ENCODE measurements around the gene LOC101059915. TPM values are rescaled to one million over a fixed set of nuclear protein-coding genes. Genes with fewer than 3 reads are reported as not detected.
"Not testable (repeated sequence)": the region's sequence is repeated elsewhere in the genome, so short reads cannot be mapped to it uniquely, and the experiment has no call there.

The LOC101059915 gene

DNA sequence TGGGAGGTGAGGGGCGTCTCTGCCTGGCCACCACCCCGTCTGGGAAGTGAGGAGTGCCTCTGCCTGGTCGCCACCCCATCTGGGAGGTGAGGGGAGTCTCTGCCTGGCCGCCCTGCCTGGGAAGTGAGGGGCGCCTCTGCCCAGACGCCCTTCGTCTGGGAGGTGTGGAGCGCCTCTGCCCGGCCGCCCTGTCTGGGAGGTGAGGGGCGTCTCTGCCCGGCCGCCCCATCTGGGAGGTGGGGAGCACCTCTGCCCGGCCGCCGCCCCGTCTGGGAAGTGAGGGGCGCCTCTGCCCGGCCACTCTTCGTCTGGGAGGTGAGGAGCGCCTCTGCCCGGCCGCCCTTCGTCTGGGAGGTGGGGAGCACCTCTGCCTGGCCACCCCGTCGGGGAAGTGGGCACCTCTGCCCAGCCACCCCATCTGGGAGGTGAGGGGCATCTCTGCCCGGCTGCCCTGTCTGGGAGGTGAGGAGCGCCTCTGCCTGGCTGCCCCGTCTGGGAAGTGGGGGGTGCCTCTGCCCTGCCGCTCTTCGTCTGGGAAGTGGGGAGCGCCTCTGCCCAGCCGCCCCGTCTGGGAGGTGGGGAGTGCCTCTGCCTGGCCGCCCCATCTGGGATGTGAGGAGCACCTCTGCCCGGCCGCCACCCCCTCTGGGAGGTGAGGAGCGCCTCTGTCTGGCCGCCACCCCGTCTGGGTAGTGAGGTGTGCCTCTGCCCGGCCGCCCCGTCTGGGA, 8.9 kb downstream of the LOC101059915 start:
- DNase-seq: not testable (repeated sequence)

DNA sequence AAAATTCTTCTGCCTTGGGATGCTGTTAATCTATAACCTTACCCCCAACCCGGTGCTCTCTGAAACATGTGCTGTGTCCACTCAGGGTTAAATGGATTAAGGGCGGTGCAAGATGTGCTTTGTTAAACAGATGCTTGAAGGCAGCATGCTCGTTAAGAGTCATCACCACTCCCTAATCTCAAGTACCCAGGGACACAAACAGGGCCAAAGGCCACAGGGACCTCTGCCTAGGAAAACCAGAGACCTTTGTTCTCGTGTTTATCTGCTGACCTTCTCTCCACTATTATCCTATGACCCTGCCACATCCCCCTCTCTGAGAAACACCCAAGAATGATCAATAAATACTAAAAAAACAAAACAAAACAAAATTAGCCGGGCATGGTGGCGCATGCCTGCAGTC, 9.8 kb downstream of the LOC101059915 start:
- not testable (repeated sequence) for DNase-seq

DNA sequence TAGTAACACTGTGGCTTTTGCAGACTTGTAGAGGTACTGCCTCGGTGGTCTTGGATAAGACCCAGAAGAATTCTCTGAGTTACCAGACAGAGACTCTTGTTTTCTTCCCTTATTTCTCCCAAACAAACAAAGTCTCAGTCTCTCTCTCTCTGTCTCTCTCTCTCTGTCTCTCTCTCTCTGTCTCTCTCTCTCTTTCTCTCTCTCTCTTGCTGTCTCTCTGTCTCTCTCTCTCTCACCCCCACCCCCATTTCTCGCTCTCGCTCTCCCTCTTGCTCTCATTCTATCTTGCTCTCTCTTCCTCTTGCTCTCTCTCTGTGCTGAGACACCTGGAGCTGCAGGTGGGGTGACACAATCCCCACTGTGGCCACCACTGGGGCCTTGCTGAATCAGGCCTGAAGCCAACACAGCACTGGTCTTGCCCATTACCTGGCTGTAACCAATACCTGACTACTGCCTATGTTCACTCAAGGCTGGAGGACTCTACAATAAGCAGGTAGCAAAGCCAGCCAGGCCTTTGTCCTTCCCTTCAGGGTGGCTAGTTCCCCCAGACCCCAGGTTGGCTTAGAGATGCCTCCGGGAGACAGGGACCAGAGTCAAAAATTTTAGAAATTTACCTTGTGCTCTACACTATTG, 12.3 kb downstream of the LOC101059915 start:
- DNase-seq: no peak

DNA sequence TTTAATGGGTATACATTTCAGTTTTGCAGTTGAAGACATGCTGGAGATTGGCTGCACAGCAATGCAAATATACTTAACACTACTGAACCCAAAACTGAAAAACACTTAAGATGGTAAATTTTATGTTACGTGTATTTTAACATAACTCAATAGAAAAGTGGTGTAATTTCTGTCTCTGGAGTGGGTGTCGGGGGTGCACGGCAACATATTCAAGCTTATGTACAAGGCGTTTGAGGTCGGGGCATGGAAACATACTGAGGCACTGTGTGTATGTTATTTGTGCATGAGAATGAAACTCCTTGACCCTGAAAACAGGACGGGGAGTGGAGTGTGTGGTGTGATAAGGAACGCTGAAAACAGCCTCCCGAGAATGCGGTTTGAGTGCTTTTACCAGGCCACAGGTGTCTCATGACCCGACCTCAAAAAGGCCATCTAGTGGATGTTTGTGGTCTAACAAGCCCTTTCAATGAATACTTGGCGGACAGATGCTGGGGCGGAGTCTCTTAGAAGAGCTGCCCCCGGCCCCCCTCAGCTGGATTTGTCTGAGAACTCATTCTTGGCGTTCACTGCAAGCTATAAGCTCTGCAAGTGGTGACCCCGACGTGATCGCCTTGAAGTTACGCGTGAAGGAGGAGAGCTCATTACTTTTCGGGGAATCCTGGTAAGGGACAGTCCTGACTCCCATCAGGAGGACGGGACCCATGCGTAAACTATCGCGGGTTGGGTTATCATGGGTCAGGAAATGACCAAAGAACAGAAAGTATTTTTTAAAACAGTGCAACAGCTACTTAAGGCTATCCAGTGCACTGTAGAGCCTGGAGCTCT, 29.5 kb downstream of the LOC101059915 start:
- DNase-seq: not testable (repeated sequence)

DNA sequence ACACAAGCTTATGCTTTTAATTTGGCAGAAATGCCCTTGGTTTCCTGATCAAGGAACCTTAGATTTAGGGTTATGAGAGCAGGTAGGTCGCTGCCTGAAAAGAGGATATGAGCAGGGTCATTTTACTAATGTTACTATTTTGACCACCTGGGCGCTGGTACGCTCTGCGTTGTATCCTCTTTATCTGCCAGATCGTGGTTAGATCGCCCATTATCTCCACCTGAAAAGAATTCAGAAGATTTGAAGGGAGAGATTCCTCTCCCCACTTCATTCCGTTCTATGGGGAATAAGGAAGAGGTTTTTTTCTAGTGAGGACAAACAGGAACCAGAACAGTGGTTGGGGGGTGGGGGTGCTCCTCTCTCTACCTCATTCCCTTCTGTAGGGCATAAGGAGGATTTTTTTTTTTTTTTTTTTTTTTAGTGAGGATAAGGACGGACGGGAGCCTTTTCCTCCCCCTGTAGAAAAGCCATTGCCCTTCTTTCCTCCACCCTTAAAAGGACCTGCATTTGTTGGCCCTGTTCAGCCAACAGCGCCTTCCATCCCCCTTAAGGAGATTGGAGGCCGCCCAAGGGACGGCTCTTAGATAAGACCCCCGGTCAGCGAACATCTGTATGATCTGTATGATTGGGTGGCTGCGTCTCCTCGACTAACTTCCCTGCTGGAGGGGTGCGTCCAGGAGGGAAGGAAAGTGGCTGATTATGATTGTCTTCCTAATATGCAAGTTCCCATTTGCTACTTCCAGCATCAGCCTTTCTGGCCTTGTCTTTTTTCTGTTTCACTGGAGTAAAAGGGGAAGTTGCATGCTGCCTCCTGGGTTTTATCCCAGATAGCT, 30.3 kb downstream of the LOC101059915 start:
- DNase-seq: not testable (repeated sequence)

DNA sequence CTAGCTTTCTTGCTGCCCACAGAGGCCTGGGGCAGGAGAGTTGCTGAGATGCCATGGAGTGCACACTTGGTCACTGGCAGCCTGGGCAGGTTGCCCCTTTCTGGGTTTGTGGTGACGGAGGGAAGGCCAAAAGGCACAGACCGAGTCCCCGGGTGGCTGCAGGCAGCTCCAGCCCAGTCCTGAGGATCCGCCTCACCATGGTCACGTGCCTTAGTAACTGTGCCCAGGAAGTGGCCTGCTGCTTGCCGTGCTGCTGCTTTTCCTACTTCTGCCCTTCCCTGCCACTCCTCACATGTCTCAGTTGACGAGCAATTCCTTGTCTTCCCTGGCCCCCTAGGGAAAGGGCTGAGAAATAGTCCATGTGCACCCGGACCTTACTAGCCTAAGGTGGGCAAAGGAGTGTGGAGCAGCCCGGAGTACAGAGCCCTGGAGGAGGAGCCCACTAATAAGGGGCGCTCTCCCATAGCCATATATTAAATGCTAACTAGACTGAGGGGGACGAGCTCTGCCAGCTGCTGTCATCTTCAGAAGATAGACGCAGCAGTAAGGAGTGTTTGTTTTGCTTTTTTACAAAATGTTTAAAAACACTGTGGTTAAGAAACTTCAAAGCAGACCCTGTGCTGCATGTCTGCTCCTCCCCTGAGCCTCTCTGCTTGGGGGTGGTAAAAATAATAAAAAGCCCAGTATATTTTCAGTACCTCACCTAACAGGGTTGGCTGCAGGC, 31.1 kb downstream of the LOC101059915 start:
- not testable (repeated sequence) for DNase-seq

DNA sequence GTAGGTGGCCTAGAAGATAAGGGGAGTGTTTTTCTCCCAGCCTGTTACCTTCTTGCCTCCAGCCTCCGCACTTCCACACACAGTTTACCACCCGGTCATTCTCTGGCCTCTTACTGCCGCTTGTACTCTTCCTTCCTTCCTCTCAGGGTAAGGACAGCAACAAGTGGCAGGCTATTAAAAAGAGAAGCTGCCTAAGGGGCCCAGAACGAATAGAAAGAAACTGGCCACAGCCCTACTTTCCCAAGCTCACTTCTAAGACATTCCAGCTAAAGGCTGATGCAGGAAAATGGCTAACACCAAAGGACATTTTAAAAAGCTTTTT, 31.6 kb downstream of the LOC101059915 start:
- not testable (repeated sequence) for DNase-seq

DNA sequence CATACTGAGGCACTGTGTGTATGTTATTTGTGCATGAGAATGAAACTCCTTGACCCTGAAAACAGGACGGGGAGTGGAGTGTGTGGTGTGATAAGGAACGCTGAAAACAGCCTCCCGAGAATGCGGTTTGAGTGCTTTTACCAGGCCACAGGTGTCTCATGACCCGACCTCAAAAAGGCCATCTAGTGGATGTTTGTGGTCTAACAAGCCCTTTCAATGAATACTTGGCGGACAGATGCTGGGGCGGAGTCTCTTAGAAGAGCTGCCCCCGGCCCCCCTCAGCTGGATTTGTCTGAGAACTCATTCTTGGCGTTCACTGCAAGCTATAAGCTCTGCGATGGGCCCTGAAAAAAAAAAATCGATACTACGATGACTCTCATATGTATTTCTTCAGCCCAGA, 35.5 kb downstream of the LOC101059915 start:
- DNase-seq: not testable (repeated sequence)

DNA sequence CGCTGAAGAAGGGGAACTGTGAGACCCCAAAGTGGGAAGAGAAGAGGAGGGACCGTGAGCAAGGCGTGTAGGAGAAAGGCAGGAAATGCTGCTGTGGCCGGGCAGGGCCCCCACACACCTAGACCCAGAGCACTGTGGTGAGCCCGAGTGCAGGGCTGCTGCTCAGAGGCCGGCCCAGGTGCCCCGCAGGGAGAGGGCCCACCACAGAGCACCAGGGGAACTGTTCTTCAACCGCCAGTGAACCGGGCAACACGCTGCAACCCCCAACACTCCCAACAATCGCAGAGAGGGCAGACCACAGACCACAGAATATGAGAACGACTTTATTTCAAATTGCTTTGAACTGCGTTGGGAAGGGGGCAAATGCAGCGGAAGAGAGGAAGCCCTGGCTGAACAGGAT, 46.7 kb downstream of the LOC101059915 start:
- not testable (repeated sequence) for DNase-seq

DNA sequence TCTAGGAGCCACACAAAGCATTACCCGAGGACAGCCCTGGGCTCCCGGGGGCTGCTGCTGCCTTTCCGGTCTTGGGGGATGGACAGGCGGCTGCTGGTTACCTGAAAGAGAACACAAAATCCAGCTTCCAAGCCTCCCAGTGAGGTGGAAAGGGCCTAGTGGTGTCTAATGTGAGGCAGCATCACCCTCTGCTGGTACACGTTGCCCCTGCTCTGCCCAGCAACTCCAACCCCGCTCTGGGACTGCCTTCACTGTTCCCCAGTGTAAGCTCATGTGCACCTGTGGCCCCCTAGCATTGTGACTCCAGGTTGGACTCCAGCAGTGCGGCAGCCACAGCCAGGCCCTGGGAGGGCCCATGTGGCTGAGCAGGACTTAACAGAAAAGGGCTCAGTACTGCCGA, 48.2 kb downstream of the LOC101059915 start:
- not testable (repeated sequence) for DNase-seq

DNA sequence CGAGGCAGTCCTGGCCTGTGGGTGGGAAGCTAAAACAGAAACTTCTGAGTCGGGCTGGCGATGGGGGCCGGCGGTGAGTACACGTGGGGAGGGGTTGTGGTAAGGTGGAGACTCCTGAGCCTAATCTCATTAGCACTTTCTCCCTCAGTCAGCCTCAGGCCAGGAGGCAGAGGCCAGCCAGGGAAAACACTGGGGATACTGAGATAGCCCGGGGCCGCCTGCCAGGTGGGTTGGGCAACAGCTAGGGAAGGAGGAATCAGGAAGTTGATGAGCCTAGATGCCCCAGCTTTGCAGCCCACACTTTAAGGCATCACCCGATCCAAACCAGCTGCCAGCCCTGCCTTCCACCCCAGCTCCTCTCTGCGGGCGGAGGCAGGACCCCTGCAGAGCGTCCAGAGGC, 49.0 kb downstream of the LOC101059915 start:
- DNase-seq: not testable (repeated sequence)

DNA sequence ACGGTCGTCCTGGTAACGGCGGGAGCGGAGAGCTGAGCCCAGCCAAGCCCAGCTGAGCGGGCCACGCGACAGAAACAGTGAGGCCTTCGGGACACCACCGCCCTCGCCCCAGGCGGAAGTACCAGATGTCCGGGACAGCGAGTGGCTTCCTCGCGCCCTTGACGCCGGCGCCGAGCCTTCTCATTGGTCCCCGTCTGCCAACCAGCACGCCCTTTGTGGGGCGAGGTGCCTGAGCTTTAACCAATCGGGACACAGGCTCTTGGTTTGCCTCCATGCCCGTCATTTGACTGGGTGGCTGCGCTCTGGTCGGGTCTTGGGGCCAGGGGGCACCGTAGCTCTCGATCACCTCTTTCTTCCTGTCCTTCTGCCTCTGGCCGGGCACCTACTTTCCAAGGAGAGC, 50.8 kb downstream of the LOC101059915 start, which contains the start of gene CXorf49:
TSS of gene CXorf49 (minus strand) at position 101 of the 400 bp plus-strand sequence. CDS start 134 bp downstream, outside the sequence.
- not testable (repeated sequence) for DNase-seq

DNA sequence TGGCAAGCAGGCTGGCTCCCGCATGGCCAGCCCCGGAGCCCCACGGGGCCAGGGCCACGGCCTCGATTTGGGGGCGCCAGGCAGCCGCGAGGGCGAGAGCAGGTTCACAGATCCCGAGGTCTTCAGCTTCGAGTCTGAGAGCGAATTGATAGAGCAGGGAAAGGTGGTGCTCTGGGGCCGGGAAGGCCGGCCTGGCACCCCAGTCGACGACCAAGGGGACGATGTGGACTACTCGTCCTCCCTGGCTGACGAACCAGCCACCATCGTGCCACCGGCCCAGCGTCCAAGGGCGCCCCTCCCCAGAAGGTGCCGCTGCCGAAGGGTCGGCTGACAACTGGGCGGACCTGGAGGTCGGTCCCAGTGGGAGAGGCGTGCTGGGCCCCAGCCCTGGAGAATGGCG, 51.8 kb downstream of the LOC101059915 start:
- not testable (repeated sequence) for DNase-seq

DNA sequence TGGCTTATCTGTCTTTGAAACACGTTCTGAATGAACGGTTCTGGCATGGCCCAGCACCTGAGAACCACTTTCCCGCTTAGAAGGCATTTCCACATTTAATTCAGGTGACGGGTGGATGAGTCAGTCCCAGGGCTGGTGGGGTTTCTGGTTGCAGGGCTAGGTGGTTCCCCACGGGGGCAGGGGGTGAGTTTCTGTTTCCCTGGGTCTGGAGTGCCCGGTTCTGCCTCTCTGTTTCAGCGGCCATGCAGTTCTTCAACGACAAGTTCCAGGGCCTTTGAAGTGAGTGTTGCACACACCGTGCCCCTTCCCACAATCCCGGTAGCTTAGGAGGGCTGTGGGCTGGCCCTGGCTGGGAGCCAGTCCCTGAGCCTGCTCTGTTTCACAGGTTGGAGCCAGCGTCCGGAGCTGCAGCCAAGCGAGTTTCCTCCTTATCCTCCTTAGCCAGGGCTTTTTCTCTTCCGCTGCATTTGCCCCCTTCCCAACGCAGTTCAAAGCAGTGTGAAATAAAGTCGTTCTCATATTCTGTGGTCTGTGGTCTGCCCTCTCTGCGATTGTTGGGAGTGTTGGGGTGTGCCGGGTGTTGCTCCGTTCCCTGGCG, 53.0 kb downstream of the LOC101059915 start:
- DNase-seq: not testable (repeated sequence)

Small RNA genes within 50 kb of the gene (small RNA-seq; reads per million reads assigned to genes)
- gene BX276092.4: not detected

Other genes with a start within 250 kb of the LOC101059915 start
- 248 TPM for gene OGT, start 134.4 kb upstream of the LOC101059915 start, total RNA-seq
- 3.0 TPM for gene GCNA, start 89.1 kb upstream of the LOC101059915 start, total RNA-seq
- not detected for gene CXCR3, start 49.0 kb upstream of the LOC101059915 start, total RNA-seq
- not detected for gene CXorf49, start 50.7 kb downstream of the LOC101059915 start, total RNA-seq
- not detected for gene CXorf49B, start 95.8 kb downstream of the LOC101059915 start, total RNA-seq
- 0.78 TPM for gene NHSL2, start 243.3 kb downstream of the LOC101059915 start, total RNA-seq